DOHH2 (cell line): ENCODE results near the gene EFNB1.

Experiments
- EZH2phosphoT487 ChIP-seq: fragments of 200-600 bp; sonication (generic); IDR thresholded peaks from 2 replicates; pipeline ENCODE4 v1.6.1; 2017; ENCODE audit warnings: borderline replicate concordance, mild to moderate bottlenecking, antibody characterized with exemption, low read length, moderate library complexity, mixed read lengths
- TF ChIP-seq, protein P1 (sequence below): fragments of 200-600 bp; sonication (generic); IDR thresholded peaks from one replicate; pipeline ENCODE4 v1.5.1; 2014; ENCODE audit warnings: antibody characterized with exemption, mild to moderate bottlenecking, low read depth, low read length; ENCODE audit not compliant: poor library complexity, severe bottlenecking

DNA sequence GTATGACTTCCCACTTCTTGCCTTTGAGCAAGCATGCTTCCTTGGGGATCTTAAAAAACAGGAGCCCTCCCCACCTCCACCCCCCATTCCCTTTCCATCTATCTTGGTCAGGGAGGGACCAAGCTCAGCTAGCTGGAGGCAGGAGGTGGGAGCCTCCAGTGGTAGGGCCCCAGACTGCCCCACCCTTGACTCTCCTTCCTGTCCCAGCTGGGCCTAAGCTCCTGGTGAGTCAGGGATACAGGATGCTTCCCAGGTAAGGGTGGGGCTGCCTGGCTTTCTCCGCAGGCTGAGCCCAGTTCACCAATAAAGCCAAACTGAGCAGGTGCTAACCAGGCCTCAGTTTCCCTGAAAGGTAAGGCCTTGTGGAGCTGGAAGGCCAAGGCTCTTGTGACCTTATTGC, 15.2 kb downstream of the EFNB1 start:
- TF ChIP-seq, protein P1, sequence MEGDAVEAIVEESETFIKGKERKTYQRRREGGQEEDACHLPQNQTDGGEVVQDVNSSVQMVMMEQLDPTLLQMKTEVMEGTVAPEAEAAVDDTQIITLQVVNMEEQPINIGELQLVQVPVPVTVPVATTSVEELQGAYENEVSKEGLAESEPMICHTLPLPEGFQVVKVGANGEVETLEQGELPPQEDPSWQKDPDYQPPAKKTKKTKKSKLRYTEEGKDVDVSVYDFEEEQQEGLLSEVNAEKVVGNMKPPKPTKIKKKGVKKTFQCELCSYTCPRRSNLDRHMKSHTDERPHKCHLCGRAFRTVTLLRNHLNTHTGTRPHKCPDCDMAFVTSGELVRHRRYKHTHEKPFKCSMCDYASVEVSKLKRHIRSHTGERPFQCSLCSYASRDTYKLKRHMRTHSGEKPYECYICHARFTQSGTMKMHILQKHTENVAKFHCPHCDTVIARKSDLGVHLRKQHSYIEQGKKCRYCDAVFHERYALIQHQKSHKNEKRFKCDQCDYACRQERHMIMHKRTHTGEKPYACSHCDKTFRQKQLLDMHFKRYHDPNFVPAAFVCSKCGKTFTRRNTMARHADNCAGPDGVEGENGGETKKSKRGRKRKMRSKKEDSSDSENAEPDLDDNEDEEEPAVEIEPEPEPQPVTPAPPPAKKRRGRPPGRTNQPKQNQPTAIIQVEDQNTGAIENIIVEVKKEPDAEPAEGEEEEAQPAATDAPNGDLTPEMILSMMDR = no peak
- TF ChIP-seq EZH2phosphoT487 = no peak
